ENCODE results near the gene THAP7. TPM values are rescaled to one million over a fixed set of nuclear protein-coding genes. Genes with fewer than 3 reads are reported as not detected.
A peak's percentile ranks its signal among the peaks of the same experiment; 100 is the strongest.

Gene THAP7
- total and polyA plus RNA-seq, 8 donors: 9.0 to 54.9 (median 13.8) TPM

DNA sequence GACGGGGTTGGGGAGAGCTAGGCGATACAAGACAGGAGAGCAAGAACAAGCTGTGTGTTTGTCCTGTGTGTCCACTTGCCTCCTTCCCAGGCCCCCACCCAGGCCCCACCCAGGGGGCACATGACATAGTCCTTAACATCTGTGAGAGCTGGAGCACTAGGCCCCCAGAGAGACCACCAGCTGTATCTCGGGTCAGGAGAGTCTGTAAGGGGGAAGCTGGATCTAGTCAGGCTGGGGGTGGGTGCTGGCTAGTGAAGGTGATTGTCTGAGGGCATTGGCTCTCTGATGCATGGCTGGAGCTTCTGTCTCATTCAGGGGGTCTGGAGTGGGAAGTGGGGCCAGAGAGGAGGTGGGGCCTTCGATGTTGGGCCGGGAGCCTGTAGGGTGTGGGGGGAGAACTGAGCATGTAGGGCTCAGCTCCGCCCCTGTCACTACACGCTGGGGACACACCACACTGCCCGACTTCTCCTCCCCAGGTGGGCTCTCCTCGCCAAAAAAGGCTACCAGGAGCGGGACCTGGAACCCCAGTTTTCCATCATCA lies 13.6 kb upstream of the THAP7 start:
- Histone ChIP-seq H3K36me3 (no peaks in the 10 kb centered on the region), H3K4me1 (peaks cover 0 to 8% (median 0%) of the 10 kb centered on the region in 3 donors), H3K27ac (no peak overlapping the region), H3K27me3 (no peaks in the 10 kb centered on the region), H3K9me3 (no peaks in the 10 kb centered on the region), H3K4me3 (no peak overlapping the region)
- intact Hi-C loops (cut with DNase I): no loop called here
- TF ChIP-seq, protein P1, sequence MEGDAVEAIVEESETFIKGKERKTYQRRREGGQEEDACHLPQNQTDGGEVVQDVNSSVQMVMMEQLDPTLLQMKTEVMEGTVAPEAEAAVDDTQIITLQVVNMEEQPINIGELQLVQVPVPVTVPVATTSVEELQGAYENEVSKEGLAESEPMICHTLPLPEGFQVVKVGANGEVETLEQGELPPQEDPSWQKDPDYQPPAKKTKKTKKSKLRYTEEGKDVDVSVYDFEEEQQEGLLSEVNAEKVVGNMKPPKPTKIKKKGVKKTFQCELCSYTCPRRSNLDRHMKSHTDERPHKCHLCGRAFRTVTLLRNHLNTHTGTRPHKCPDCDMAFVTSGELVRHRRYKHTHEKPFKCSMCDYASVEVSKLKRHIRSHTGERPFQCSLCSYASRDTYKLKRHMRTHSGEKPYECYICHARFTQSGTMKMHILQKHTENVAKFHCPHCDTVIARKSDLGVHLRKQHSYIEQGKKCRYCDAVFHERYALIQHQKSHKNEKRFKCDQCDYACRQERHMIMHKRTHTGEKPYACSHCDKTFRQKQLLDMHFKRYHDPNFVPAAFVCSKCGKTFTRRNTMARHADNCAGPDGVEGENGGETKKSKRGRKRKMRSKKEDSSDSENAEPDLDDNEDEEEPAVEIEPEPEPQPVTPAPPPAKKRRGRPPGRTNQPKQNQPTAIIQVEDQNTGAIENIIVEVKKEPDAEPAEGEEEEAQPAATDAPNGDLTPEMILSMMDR (IDR thresholded peaks at IDR 0.05): no peak
- no peak for FAIRE-seq
- ATAC-seq: no peak
- 50 to 54% methylated on average over 9 to 10 of the region's 10 CpGs for whole genome bisulfite sequencing, 2 donors
- peak in 1 of 6 donors; percentile 49 for DNase-seq

DNA sequence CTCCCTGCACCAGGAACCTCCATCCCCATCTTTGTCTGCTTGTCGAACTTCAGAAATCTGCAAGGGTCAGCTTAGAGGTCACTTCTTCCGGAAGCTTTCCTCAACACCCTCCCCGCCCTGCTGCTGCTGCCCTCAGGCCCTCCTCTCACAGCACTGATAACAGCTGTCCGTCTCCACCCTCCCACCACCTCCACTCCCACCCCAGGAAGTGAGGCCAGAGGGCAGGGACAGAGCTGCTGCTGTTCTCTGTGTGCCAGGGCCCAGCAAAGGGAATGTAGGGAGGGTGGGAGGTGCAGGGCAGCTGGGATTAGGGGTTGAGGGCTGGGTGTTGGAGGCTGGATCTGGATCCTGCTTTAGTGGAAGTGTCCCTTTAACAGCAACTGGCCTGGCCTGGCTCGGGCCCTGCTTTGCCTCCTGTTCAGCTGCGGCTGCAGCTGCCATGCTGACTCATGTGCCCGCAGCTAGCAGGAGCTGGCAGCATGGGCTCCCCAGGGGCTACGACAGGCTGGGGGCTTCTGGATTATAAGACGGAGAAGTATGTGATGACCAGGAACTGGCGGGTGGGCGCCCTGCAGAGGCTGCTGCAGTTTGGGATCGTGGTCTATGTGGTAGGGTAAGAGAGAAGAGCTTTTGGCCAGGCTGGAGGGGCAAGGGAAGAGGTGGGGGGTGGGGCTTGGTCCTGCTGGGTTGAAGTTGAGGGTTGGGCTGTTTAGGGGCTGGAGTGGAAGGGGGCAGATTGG lies 13.0 kb upstream of the THAP7 start, which contains the start of gene P2RX6:
Gene P2RX6, plus strand, starts transcription at position 440 of the 740 bp plus-strand sequence. Its CDS starts 10 bp downstream, at position 450.
- intact Hi-C loops (cut with DNase I): no loop called here
- ATAC-seq (peak in 3 of 4 donors; percentile 38 to 51 (median 50)), DNase-seq (peak in 2 of 6 donors; percentile 12 to 54), FAIRE-seq (no peak)
- Histone ChIP-seq H3K9me3 (no peaks in the 10 kb centered on the region), H3K27me3 (no peaks in the 10 kb centered on the region), H3K4me1 (peaks cover 0 to 8% (median 0%) of the 10 kb centered on the region in 3 donors), H3K4me3 (peak within 1 kb of the TSS in 2 of 4 donors; percentile 2 to 28), H3K27ac (no peak within 1 kb of the TSS), H3K36me3 (no peaks in the 10 kb centered on the region)
- TF ChIP-seq, protein P1 (IDR thresholded peaks at IDR 0.05): no peak
- 26 to 28% methylated on average over 12 of the region's 12 CpGs for WGBS, 2 donors

DNA sequence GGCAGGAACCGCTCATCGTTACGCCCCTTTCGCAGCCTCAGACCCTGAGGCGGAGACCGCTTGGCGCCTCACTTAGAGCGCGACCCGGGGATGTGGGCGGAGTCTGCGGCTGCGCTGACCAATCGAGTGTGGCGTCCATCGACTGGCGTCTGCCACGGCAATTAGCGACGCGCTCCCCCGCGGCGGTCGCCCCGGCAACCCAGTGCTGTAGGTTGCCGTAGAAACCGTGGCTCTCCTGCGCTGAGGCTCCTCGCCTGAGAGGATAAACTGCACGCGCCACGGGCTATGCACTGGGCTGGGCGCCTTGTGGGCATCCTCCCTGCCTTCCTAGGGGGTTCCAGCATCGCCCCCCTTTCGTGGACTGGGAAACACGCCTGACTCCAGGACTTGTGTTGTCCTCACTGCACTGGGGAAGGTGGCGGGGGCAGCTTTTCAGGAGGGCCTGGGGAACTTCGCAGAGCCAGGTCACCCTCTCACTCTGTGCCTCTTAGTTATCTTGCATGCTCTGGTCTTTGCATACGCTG lies 12.3 kb upstream of the THAP7 start:
- peak overlapping the region in 2 of 4 donors; percentile 2 to 28 for H3K4me3 ChIP-seq
- 2 to 3% methylated on average over 40 of the region's 40 CpGs for WGBS, 2 donors
- H3K27ac ChIP-seq: no peak overlapping the region
- DNase-seq (peak; percentile 62 to 85 (median 72)), FAIRE-seq (no peak), ATAC-seq (peak; percentile 80 to 93 (median 90))
- TF ChIP-seq, protein P1 (IDR thresholded peaks at IDR 0.05): no peak
- peaks cover 0 to 8% (median 0%) of the 10 kb centered on the region in 3 donors for H3K4me1 ChIP-seq
- H3K36me3 ChIP-seq: no peaks in the 10 kb centered on the region
- no peaks in the 10 kb centered on the region for H3K27me3 ChIP-seq
- no peaks in the 10 kb centered on the region for H3K9me3 ChIP-seq
- intact Hi-C loops (cut with DNase I): no loop called here

DNA sequence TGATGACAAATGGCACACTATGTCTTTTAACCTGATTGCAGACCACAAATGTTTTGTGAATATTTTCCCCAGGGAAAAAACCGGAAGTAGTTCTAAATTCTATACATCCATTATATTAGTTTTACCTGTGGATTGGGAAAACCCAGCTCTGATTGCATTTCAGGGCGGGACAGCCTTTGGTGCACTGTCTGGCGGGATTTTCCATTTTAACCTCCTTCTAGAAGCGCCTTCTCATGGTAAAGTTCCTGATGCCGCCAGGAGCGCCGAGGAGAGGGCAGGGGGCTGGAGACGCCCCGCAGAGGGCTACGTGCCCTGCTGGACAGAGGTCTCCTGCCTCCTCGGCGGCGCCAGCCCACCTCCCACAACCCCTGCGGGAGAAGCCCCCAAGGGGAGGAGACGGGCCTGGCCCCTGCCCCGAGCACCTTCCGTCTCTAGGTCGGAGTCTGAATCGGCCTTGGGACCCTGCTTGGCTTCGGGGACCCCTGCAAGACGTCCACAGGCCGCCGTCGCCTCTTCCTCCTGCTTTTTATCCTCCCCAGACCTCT lies 11.8 kb upstream of the THAP7 start:
- ATAC-seq (peak in 1 of 4 donors; percentile 2), DNase-seq (peak in 1 of 6 donors; percentile 80), FAIRE-seq (no peak)
- Histone ChIP-seq H3K4me1 (peaks cover 0 to 8% (median 0%) of the 10 kb centered on the region in 3 donors), H3K27me3 (no peaks in the 10 kb centered on the region), H3K4me3 (peak overlapping the region in 2 of 4 donors; percentile 2 to 28), H3K27ac (no peak overlapping the region), H3K9me3 (no peaks in the 10 kb centered on the region), H3K36me3 (no peaks in the 10 kb centered on the region)
- intact Hi-C loops (cut with DNase I): no loop called here
- TF ChIP-seq, protein P1 (IDR thresholded peaks at IDR 0.05): no peak
- 19 to 22% methylated on average over 23 to 24 of the region's 24 CpGs for WGBS, 2 donors

Data from pancreas (tissue), 10 donors.